ENCODE results near the gene PARP1. TPM values are rescaled to one million over a fixed set of nuclear protein-coding genes. Genes with fewer than 3 reads are reported as not detected.
"Not testable (repeated sequence)": the region's sequence is repeated elsewhere in the genome, so short reads cannot be mapped to it uniquely, and the experiment has no call there.

PARP1 gene
- total and polyA plus RNA-seq, 4 donors, result 39.2 to 108 (median 60.3) TPM

DNA sequence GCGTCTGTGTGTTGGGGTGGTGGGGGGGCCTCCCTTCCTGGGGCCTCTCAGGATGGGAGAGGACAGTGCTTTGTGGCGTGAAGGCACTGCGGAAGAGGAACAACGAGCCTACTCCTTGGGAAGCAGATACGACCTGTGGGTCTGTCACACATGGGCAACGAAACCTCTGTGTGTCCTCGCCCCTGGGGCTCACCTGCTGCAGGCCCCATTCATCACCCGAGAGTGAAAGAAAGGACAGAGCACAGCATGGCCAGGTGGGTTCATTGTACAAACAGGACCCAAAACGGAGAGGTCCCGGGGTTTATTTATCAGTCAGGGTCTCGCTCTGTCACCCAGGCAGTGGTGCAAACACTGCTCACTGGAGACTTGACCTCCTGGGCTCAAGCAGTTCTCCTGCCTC lies 58.8 kb downstream of the PARP1 start:
- no peaks in the 10 kb centered on the region for H3K36me3 ChIP-seq (ENCODE audit: control insufficient read depth in 4 of 4, insufficient read depth in 3 of 4, low read depth in 1 of 4, low read length in 3 of 4)
- H3K4me1 ChIP-seq (ENCODE audit: control insufficient read depth in 4 of 4, insufficient read depth in 4 of 4, low read length in 3 of 4), result no peaks in the 10 kb centered on the region
- H3K27ac ChIP-seq (ENCODE audit: low read depth in 1 of 2, low read length in 2 of 2), result no peak overlapping the region
- 90% methylated on average over 11 of the region's 11 CpGs for WGBS
- no peaks in the 10 kb centered on the region for H3K27me3 ChIP-seq (ENCODE audit: control insufficient read depth in 4 of 4, insufficient read depth in 4 of 4, low read length in 3 of 4)
- TF ChIP-seq TAF1 (conservative IDR thresholded peaks at IDR 0.05), result no peak
- no peak for TF ChIP-seq HNF4G (IDR thresholded peaks at IDR 0.05)
- no peak overlapping the region for H3K9ac ChIP-seq (ENCODE audit: low read depth in 1 of 2, low read length in 2 of 2)
- H3K9me3 ChIP-seq (ENCODE audit: control insufficient read depth in 4 of 4, low read length in 3 of 4), result no peaks in the 10 kb centered on the region
- DNase-seq (ENCODE audit: low spot score), result no peak
- no peak overlapping the region for H3K4me3 ChIP-seq (ENCODE audit: low read depth in 1 of 3, low read length in 3 of 3)

DNA sequence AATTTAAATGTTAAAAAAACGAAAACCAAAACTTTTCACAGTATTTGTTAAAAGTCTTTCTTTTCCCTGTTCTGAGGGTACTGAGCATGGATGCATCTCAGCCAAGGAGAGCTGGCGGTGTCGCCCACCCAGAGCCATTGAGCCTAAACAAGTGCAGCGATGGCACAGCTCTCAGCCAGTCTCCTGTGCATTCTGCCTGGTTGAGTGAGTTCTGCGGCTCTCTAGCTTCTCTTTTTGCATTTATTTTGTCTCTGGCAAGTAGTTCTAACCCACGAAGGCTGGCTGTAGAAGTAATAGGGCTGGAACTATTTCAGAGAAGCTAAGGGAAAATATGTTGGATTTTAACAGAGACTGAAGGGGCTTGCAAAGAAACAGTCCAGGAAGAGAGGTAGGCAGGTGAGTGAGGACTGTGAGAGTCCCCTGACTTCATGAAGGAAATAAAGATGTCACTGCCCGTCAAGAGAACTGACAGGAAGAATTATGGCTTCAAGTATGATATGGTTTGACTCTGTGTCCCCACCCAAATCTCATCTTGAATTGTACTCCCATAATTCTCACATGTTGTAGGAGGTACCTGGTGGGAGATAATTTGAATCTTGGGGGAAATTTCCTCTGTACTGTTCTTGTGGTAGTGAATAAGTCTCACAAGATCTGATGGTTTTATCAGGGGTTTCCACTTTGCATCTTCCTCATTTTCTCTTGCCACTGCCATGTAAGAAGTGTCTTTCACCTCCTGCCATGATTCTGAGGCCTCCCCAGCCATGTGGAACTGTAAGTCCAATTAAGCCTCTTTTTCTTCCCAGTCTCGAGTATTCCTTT lies 63.2 kb downstream of the PARP1 start:
- no peak for TF ChIP-seq YY1 (IDR thresholded peaks at IDR 0.05)
- H3K9me3 ChIP-seq (ENCODE audit: control insufficient read depth in 4 of 4, low read length in 3 of 4), result no peaks in the 10 kb centered on the region
- H3K4me1 ChIP-seq (ENCODE audit: control insufficient read depth in 4 of 4, insufficient read depth in 4 of 4, low read length in 3 of 4), result no peaks in the 10 kb centered on the region
- no peaks in the 10 kb centered on the region for H3K36me3 ChIP-seq (ENCODE audit: control insufficient read depth in 4 of 4, insufficient read depth in 3 of 4, low read depth in 1 of 4, low read length in 3 of 4)
- DNase-seq (ENCODE audit: low spot score), result no peak
- no peak overlapping the region for H3K27ac ChIP-seq (ENCODE audit: low read depth in 1 of 2, low read length in 2 of 2)
- no peaks in the 10 kb centered on the region for H3K27me3 ChIP-seq (ENCODE audit: control insufficient read depth in 4 of 4, insufficient read depth in 4 of 4, low read length in 3 of 4)
- H3K4me3 ChIP-seq (ENCODE audit: low read depth in 1 of 3, low read length in 3 of 3), result no peak overlapping the region
- H3K9ac ChIP-seq (ENCODE audit: low read depth in 1 of 2, low read length in 2 of 2), result no peak overlapping the region
- whole genome bisulfite sequencing, result 77% methylated on average over 8 of the region's 8 CpGs

DNA sequence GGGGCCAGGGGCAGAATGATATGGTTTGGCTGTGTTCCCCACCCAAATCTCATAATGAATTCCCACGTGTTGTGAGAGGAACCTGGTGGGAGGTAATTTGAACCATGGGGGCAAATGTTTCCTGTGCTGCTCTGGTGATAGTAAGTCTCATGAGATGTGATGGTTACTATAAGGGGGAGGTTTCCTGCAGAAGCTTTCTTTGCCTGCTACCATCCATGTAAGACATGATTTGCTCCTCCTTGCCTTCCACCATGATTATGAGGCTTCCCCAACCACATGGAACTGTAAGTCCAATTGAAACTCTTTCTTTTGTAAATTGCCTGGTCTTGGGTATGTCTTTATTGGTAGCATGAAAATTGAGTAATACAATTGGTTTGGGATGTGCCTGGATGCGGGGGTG lies 65.2 kb downstream of the PARP1 start:
- no peak overlapping the region for H3K4me3 ChIP-seq (ENCODE audit: low read depth in 1 of 3, low read length in 3 of 3)
- H3K27ac ChIP-seq (ENCODE audit: low read depth in 1 of 2, low read length in 2 of 2), result no peak overlapping the region
- WGBS, result 76% methylated on average over 2 of the region's 2 CpGs
- no peaks in the 10 kb centered on the region for H3K27me3 ChIP-seq (ENCODE audit: control insufficient read depth in 4 of 4, insufficient read depth in 4 of 4, low read length in 3 of 4)
- TF ChIP-seq, protein P1, sequence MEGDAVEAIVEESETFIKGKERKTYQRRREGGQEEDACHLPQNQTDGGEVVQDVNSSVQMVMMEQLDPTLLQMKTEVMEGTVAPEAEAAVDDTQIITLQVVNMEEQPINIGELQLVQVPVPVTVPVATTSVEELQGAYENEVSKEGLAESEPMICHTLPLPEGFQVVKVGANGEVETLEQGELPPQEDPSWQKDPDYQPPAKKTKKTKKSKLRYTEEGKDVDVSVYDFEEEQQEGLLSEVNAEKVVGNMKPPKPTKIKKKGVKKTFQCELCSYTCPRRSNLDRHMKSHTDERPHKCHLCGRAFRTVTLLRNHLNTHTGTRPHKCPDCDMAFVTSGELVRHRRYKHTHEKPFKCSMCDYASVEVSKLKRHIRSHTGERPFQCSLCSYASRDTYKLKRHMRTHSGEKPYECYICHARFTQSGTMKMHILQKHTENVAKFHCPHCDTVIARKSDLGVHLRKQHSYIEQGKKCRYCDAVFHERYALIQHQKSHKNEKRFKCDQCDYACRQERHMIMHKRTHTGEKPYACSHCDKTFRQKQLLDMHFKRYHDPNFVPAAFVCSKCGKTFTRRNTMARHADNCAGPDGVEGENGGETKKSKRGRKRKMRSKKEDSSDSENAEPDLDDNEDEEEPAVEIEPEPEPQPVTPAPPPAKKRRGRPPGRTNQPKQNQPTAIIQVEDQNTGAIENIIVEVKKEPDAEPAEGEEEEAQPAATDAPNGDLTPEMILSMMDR (IDR thresholded peaks at IDR 0.05; ENCODE audit: low read depth, low read length, missing input control), result no peak
- TF ChIP-seq, protein P2, sequence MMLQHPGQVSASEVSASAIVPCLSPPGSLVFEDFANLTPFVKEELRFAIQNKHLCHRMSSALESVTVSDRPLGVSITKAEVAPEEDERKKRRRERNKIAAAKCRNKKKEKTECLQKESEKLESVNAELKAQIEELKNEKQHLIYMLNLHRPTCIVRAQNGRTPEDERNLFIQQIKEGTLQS (IDR thresholded peaks at IDR 0.05), result no peak
- TF ChIP-seq RXRA (IDR thresholded peaks at IDR 0.05) (no peak), YY1 (IDR thresholded peaks at IDR 0.05) (no peak), GABPA (IDR thresholded peaks at IDR 0.05 in 1 of 2, conservative IDR thresholded peaks at IDR 0.05 in 1 of 2) (no peak), RAD21 (IDR thresholded peaks at IDR 0.05) (no peak), EGR1 (IDR thresholded peaks at IDR 0.05; ENCODE audit: low read depth in 2 of 2) (no peak), FOXA2 (IDR thresholded peaks at IDR 0.05) (no peak), JUND (IDR thresholded peaks at IDR 0.05) (no peak), NR2F2 (IDR thresholded peaks at IDR 0.05) (no peak), HNF4G (IDR thresholded peaks at IDR 0.05) (no peak), SP1 (IDR thresholded peaks at IDR 0.05) (no peak), FOXA1 (IDR thresholded peaks at IDR 0.05) (no peak), HNF4A (conservative IDR thresholded peaks at IDR 0.05) (no peak), TAF1 (conservative IDR thresholded peaks at IDR 0.05) (no peak)
- TF ChIP-seq, protein P3, sequence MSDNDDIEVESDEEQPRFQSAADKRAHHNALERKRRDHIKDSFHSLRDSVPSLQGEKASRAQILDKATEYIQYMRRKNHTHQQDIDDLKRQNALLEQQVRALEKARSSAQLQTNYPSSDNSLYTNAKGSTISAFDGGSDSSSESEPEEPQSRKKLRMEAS (IDR thresholded peaks at IDR 0.05), result no peak
- TF ChIP-seq, protein P4, sequence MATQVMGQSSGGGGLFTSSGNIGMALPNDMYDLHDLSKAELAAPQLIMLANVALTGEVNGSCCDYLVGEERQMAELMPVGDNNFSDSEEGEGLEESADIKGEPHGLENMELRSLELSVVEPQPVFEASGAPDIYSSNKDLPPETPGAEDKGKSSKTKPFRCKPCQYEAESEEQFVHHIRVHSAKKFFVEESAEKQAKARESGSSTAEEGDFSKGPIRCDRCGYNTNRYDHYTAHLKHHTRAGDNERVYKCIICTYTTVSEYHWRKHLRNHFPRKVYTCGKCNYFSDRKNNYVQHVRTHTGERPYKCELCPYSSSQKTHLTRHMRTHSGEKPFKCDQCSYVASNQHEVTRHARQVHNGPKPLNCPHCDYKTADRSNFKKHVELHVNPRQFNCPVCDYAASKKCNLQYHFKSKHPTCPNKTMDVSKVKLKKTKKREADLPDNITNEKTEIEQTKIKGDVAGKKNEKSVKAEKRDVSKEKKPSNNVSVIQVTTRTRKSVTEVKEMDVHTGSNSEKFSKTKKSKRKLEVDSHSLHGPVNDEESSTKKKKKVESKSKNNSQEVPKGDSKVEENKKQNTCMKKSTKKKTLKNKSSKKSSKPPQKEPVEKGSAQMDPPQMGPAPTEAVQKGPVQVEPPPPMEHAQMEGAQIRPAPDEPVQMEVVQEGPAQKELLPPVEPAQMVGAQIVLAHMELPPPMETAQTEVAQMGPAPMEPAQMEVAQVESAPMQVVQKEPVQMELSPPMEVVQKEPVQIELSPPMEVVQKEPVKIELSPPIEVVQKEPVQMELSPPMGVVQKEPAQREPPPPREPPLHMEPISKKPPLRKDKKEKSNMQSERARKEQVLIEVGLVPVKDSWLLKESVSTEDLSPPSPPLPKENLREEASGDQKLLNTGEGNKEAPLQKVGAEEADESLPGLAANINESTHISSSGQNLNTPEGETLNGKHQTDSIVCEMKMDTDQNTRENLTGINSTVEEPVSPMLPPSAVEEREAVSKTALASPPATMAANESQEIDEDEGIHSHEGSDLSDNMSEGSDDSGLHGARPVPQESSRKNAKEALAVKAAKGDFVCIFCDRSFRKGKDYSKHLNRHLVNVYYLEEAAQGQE (IDR thresholded peaks at IDR 0.05), result no peak
- H3K9ac ChIP-seq (ENCODE audit: low read depth in 1 of 2, low read length in 2 of 2), result no peak overlapping the region
- DNase-seq (ENCODE audit: low spot score), result no peak
- no peaks in the 10 kb centered on the region for H3K9me3 ChIP-seq (ENCODE audit: control insufficient read depth in 4 of 4, low read length in 3 of 4)
- no peaks in the 10 kb centered on the region for H3K4me1 ChIP-seq (ENCODE audit: control insufficient read depth in 4 of 4, insufficient read depth in 4 of 4, low read length in 3 of 4)
- no peaks in the 10 kb centered on the region for H3K36me3 ChIP-seq (ENCODE audit: control insufficient read depth in 4 of 4, insufficient read depth in 3 of 4, low read depth in 1 of 4, low read length in 3 of 4)

DNA sequence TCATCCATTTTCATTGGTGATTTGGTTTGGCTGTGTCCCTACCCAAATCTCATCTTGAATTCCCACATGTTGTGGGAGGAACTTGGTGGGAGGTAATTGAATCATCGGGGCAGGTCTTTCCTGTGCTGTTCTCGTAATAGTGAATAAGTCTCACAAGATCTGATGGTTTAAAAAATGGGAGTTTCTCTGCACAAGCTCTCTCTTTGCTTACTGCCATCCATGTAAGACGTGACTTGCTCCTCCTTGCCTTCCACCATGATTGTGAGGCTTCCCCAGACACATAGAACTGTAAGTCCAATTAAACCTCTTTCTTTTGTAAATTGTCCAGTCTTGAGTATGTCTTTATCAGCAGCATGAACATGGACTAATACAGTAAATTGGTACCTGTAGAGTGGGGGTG lies 67.8 kb downstream of the PARP1 start:
- H3K4me1 ChIP-seq (ENCODE audit: control insufficient read depth in 4 of 4, insufficient read depth in 4 of 4, low read length in 3 of 4); H3K9ac ChIP-seq (ENCODE audit: low read depth in 1 of 2, low read length in 2 of 2); H3K4me3 ChIP-seq (ENCODE audit: low read depth in 1 of 3, low read length in 3 of 3); H3K27me3 ChIP-seq (ENCODE audit: control insufficient read depth in 4 of 4, insufficient read depth in 4 of 4, low read length in 3 of 4); H3K9me3 ChIP-seq (ENCODE audit: control insufficient read depth in 4 of 4, low read length in 3 of 4); H3K36me3 ChIP-seq (ENCODE audit: control insufficient read depth in 4 of 4, insufficient read depth in 3 of 4, low read depth in 1 of 4, low read length in 3 of 4); DNase-seq (ENCODE audit: low spot score); H3K27ac ChIP-seq (ENCODE audit: low read depth in 1 of 2, low read length in 2 of 2): not testable (repeated sequence)
- WGBS, result 89% methylated on average over 3 of the region's 3 CpGs

Measured in liver (tissue), 9 donors.